CD4-positive, alpha-beta T cell treated with Interleukin-17A for 1 hour (primary cell): ENCODE results near the gene SMPD3.

Experiments used
- DNase-seq: peaks from one replicate; pipeline ENCODE4 v3.0.0-alpha.2; 2020

Gene SMPD3

GRCh38 chr16:68432701-68433100, 15.6 kb downstream of the SMPD3 start:
- no peak for DNase-seq

GRCh38 chr16:68429076-68429854, 19.0 kb downstream of the SMPD3 start:
- no peak for DNase-seq

DNA sequence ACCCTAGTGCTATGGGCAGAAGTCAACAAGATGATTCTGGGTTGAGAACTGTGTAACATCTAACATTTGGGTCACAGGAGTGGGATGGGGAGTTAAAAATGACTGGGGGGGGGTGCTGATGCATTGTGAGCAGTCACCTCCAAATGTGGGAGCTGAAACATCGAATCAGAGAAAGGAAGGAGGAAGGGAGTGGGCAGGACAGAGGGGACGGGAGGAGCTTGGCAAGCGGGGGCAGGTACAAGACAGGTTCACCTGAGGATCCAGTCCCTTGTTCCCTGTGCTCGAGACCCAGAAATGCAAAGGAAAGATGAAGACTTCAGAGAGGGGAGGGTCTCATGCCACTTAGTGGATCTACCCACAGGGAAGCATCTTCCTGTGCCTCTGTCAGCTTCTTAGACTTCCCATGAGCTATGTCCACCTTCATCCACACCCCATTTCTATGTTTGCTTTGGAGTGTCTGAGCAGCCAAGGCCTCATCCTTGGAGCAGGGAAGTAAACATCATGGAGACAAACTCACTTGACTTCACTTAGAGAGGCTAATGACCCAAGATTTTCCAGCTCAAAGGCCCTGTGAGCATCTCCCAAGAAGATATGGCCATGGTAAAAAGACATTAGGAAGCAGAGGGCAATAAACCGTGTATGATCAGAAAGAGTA, 20.5 kb downstream of the SMPD3 start:
- no peak for DNase-seq

DNA sequence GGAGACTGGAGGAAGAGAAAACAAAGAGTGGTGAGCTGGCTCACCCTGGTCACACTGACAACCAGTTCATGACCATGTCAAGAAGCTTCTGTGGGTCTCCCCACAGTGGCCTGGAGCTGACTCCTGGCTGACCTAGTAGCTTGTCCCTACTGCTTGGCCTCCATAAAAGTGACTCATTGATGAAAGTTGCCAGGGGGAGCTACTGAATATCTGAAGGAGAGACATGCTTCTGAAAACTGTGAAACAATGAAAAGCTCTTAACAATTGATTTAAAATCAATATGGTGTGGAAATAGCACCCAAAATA, 22.0 kb downstream of the SMPD3 start:
- no peak for DNase-seq

DNA sequence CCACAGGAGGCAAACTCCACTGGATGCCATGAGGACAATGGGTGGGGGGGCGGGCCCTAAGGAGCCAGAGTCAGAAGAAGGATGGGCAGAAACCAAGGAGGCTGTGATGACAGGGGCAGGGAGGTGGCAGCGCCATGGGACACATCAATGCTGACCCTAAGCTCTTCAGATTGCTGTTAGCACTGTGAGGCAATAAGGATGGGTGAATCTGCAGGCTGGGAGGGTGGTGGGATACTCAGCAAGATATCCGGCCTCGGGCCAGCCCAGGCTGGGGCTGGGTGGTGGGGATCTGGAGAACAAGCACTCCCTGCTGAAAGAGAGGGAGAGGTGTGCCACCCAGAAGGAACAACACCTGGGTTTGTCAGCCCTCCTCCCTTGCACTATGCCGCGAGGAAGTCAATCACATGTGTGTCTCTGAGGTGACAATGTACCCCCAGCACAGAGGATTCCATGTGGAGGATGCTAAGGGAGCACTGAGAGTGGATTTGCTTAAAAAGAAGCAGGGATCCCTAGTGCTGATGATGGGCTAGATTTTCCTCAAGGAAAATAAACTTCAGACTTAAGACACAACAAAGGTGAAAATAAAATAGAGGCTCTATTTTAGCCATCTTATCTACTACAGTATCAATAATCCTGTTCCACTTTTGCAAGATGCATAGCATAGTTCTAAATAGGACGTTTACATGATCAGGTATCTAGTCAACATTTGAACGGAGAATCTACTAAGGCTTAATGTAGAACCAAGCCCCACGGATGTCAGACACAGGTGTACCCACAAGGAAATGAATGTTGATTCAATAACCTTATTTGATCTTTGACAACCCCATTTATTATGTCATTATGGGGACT, 22.6 kb downstream of the SMPD3 start:
- no peak for DNase-seq

GRCh38 chr16:68423771-68424170, 24.5 kb downstream of the SMPD3 start:
- no peak for DNase-seq

- no peak for DNase-seq
Observed at GRCh38 chr16:68422396-68422960, 25.8 kb downstream of the SMPD3 start.

GRCh38 chr16:68421076-68421475, 27.2 kb downstream of the SMPD3 start:
- no peak for DNase-seq

- DNase-seq = no peak
Observed at GRCh38 chr16:68420366-68420942, 27.9 kb downstream of the SMPD3 start.

DNA sequence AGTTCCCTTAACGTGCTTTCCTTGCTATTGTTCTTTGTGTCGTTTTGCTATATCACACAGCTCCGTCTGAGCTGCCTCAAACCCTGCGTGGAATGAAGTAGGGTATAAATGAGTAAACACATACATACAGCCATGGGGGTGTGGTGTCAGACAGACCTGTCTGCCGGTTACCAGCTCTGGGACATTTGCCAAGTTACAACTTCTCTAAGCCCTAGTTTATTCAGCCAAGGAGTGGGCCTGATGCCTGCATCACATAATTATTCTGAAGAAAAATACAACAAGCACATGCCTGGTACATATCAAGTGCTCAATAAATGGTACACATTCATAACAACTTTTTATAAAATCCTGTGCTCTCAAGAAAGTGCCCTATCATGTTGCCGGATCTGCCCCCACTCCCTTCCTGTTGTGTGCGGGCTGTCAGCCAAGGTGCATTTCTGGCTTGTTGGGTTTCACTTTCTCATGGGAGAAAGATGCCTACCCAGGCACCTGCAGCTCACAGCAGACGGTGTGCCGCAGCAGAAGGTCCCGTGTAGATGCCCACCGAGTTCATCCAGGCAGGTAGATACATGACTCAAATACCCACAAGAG, 30.5 kb downstream of the SMPD3 start:
- DNase-seq = peak; percentile 86

GRCh38 chr16:68416057-68417046, 32.0 kb downstream of the SMPD3 start:
- no peak for DNase-seq

GRCh38 chr16:68414581-68414980, 33.7 kb downstream of the SMPD3 start:
- no peak for DNase-seq

DNA sequence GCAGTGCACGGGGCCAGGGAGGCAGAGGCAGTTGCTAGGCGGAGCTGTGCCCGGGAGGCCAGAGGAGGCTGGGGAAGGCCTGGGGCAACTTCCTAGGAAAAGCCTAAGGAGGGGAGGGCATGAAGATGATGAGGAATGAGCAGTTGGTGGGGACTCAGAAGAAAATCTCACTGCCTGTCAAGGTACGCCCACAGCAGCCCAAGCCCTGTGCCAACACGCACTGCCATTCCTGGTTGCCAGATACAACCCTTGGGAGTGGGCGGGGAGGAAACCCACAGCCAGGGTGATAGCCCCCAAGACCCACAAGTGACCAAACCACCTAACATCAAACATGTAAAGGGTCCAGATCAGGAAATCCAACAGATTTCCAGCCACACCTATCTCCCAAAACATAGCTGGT, 36.2 kb downstream of the SMPD3 start:
- no peak for DNase-seq

- DNase-seq = no peak
Observed at GRCh38 chr16:68411086-68411485, 37.2 kb downstream of the SMPD3 start.

DNA sequence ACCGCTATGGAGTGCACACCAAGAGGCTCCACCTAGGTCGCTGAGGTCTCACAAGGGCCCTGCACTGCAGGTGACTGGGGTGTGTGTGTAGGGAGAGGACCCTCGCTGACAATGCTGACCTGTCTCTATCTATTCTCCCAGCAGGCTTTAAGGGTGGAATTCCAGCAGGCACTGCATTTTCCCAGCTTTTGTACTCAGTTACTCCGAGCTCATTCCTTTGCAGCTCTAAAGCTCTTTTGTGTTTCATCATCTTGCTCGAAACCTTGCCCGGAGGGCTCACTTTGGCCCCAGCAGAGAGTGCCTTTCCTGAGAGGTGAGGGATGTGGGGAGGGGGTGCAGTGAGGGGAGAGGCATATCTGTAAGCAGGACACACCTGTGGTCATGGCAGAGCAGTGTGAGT, 39.3 kb downstream of the SMPD3 start:
- no peak for DNase-seq

GRCh38 chr16:68408428-68408827, 39.9 kb downstream of the SMPD3 start:
- no peak for DNase-seq

- no peak for DNase-seq
Observed at GRCh38 chr16:68406458-68407152, 41.7 kb downstream of the SMPD3 start.

- DNase-seq = no peak
Observed at GRCh38 chr16:68404736-68405345, 43.5 kb downstream of the SMPD3 start.

- DNase-seq = no peak
Observed at GRCh38 chr16:68403704-68404103, 44.6 kb downstream of the SMPD3 start.

- no peak for DNase-seq
Observed at GRCh38 chr16:68403177-68403576, 45.1 kb downstream of the SMPD3 start.

DNA sequence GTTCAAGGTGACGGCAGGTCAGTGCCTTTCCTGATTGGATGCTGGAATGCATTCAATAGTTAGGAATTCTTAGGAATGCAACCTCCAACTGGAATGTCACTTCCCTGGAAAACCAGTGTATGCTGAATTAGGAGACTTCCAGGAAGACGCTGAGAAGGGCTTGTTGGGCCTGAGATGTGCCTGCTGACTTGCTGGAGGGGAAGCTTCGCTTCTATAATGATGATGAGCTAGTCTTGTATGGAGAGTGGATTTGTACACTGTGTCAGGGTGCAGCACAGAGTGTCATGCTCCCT, 45.6 kb downstream of the SMPD3 start:
- no peak for DNase-seq
